HG03565 (cell line): ENCODE data around the gene TNIK.

Experiments
- ATAC-seq: cut with Tn5 transposase; IDR thresholded peaks from one replicate; pipeline ENCODE4 v1.9.1; 2021; ENCODE audit warnings: mild to moderate bottlenecking, moderate library complexity; ENCODE audit not compliant: unreplicated experiment

TNIK gene

DNA sequence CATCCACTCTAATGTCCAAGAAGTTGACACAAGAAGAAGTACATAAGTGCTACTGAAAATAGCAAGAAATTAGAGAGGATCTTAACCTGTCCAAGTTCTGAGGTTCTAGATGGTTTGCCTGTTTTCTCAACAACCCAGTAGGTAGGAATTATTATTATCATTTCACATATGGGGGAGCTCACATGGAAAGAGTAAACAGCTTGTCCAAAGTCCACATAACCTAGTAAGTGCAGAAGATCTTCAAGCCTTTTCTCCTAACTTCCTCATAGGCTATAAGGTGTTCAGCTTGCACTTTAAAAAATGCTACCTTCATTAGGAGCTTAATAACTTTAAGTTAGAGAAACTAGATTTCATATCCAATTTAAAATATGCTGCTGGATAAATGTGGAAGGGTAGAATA lies 436.6 kb downstream of the TNIK start:
- no peak for ATAC-seq

DNA sequence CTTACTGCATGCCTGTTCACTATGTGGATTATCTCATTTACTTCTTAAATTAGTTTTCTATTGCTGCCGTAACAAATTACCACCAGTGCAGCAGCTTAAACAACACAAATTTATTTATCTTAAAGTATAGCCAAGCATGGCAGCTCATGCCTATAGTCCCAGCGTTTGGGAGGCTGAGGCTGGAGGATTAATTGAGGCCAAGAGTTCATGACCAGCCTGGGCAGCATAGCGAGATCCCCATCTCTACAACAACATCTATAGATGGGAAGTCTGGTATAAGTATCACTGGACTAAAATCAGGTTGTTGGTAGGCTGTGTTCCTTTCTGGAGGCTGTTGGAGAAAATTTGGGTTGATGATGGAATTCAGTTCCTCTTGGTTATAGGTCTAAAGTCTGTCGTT lies 438.8 kb downstream of the TNIK start:
- ATAC-seq = no peak

DNA sequence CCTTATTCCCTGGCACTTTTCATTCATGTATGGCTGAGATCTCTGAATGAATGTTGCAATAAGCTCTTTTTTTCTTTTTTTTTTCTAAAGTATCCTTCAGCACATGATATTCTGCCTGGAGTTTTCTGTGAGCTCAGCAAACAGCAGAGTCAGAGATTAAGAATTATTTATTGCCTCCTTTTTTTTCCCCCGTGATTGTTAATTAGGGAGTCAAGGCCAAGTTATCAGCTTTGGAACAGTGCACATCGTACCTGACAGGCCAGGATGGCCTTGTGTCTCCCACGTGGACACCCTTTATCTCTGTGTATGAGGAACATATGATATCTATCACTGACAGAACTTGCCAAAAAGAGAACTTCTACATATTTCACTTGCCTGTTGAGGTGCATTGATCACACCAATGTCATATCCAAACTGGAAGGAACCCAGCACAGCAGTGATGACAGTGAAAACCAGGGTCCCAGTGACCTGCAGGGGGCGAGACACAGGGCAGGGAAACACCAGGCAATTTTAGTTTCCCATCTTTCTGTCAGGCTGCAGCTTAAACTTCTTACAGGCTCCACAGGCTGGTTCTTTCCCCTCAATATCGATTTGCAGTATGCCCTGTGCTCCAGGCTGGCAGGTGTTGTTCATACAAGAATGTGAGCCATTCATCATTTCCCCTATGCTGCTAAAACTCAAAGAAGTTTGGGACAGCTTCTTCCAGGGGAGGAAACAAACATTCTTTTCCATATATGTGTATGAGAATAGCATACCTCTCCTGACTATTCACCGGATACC lies 441.9 kb downstream of the TNIK start:
- ATAC-seq = no peak

DNA sequence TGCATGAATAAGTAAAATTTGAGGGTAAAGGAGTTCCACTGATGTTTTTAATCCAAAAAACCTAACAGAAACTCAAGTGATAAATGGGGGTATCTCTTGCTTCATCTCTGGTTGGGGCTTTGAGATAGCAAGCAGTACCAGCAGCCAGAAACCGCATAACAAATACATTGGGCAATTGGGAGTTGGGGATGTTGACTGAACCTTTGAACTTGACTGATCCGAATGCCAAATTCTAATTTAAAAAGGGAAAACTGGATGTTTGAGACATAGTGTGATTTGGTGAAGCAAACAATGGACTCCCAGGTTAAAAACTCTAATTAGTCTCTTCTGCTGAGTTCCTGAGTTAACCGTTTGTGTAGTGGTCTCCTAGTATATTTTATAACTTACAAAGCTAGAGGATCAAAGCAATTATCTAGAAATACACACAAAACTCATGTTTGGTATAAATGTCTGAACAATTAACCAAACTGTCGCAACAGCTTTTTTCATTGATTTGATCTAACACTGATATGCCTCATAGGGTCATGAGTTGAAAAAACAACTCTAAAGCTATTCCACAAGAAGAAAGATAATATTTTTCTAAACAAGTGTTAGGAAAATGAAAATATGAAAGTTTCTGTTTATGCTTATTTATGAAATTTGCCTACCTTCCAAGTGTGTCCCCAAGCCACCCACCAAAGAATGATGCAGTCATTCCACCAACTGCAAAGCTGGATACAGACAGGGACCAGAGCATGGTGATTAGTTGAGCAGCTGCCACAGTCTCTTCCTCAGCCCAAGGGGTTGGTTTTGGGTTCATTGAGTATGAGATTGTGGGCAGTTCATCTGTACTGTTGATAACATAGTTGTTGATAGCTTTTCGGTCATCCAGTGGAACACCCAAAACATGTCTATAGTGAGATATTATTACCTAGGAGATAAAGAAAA lies 446.1 kb downstream of the TNIK start:
- no peak for ATAC-seq

DNA sequence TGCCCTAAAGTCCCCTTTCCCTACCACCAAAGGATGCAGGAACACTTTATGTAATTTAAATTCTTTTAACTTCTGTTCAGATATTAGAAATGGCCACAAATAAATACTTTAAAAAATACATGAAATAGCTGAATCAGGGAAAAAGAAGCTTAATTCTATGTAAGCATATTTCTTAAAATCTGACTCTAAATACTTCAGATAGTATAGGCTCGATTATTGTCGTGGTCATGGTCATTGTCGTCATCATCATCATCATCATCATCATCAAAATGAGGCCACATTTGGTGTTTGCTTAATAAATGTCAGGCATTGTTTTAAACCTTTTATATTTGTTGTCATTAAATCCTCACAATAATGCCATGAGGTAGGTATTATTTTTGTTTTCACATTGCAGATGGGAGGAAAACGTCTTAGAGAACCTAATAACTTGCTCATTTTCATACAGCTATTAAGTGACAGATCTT lies 448.3 kb downstream of the TNIK start:
- ATAC-seq = no peak
